NB4 (cell line): Measurements from ENCODE around the gene ZNF821.

Source experiments
- POLR2A ChIP-seq: IDR thresholded peaks from 2 replicates; pipeline ENCODE4 v1.6.1; 2011; ENCODE audit warnings: mild to moderate bottlenecking; ENCODE audit not compliant: insufficient read length; ENCODE audit errors: extremely low read depth
- TF ChIP-seq, protein P1 (sequence below): IDR thresholded peaks from one replicate; pipeline ENCODE4 v1.5.1; 2012; ENCODE audit warnings: low read depth, low read length

DNA sequence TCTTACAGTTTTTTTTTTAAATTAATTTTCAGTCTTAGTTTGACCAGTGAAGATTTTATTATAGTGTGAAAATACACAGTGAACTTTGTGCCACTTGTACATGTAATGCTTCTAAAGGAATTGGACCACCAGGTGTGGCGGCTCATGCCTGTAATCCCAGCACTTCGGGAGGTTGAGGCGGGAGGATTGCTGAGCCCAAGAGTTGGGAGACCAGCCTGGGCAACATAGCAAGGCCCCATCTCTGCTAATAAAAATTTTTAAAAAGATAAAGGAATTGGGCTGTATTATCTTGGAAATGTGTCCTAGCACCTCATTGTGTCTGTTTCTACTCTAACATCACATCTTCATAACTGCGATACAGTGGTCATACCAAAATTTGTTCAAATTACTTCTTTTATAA, 15.2 kb upstream of the ZNF821 start:
- TF ChIP-seq, protein P1, sequence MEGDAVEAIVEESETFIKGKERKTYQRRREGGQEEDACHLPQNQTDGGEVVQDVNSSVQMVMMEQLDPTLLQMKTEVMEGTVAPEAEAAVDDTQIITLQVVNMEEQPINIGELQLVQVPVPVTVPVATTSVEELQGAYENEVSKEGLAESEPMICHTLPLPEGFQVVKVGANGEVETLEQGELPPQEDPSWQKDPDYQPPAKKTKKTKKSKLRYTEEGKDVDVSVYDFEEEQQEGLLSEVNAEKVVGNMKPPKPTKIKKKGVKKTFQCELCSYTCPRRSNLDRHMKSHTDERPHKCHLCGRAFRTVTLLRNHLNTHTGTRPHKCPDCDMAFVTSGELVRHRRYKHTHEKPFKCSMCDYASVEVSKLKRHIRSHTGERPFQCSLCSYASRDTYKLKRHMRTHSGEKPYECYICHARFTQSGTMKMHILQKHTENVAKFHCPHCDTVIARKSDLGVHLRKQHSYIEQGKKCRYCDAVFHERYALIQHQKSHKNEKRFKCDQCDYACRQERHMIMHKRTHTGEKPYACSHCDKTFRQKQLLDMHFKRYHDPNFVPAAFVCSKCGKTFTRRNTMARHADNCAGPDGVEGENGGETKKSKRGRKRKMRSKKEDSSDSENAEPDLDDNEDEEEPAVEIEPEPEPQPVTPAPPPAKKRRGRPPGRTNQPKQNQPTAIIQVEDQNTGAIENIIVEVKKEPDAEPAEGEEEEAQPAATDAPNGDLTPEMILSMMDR = no peak
- TF ChIP-seq POLR2A = no peak
